Ovary (tissue), 9 donors: ENCODE results near the gene LAMB3. TPM values are rescaled to one million over a fixed set of nuclear protein-coding genes. Genes with fewer than 3 reads are reported as not detected.

Experiments
- DNase-seq, 5 donors: peaks; one replicate each; pipeline ENCODE4 v3.0.0-alpha.2; 2019 to 2020
- H3K27ac ChIP-seq, 2 donors: fragments of 200-600 bp; one replicate each; pipeline versions ENCODE4 v1.5.1 to v1.8.0; 2019 to 2022
- H3K27me3 ChIP-seq: fragments of 200-600 bp; one replicate; pipeline ENCODE4 v1.8.0; 2022
- H3K36me3 ChIP-seq: fragments of 200-600 bp; sonication (generic); one replicate; pipeline ENCODE4 v1.5.1; 2019
- H3K4me1 ChIP-seq: one replicate; pipeline ENCODE4 v1.8.1; 2013; ENCODE audit warnings: mild to moderate bottlenecking, moderate library complexity; ENCODE audit not compliant: insufficient read depth
- H3K4me3 ChIP-seq: fragments of 200-600 bp; sonication (generic); one replicate; pipeline ENCODE4 v1.5.1; 2017
- H3K9me3 ChIP-seq, 2 donors: fragments of 200-600 bp in 1 of 2; sonication (generic) in 1 of 2; one replicate each; pipeline versions ENCODE4 v1.5.1 to v1.8.1; 2013 to 2019; ENCODE audit warnings: mild to moderate bottlenecking in 1 of 2, moderate library complexity in 1 of 2
- CTCF ChIP-seq, 3 donors: fragments of 450-650 bp in 2 of 3; fragments of 200-600 bp in 1 of 3; IDR thresholded peaks; one replicate each; pipeline versions ENCODE4 v1.5.1 to v1.8.0; 2016 to 2022; ENCODE audit warnings: antibody characterized with exemption in 3 of 3, mild to moderate bottlenecking in 1 of 3
- EP300 ChIP-seq: sonication (generic); formaldehyde crosslinking; IDR thresholded peaks from one replicate; pipeline ENCODE4 v1.6.1; 2017; ENCODE audit warnings: antibody characterized with exemption
- POLR2A ChIP-seq: fragments of 450-650 bp; IDR thresholded peaks from one replicate; pipeline ENCODE4 v1.6.1; 2017; ENCODE audit warnings: antibody characterized with exemption, mild to moderate bottlenecking, moderate library complexity
- WGBS, 3 donors: extraction: QIAGEN DNeasy Blood & Tissue Kit in 1 of 3; methylation state at CpG; one replicate each; pipeline versions ENCODE4 v1.1.5 to v1.1.7; 2013 to 2017; 5-methylcytosine and 5-hydroxymethylcytosine counted together
- intact Hi-C, 4 donors: fragments of 100-400 bp; cut with DNase I; formaldehyde crosslinking; loops; one replicate each; pipeline versions ENCODE4 v1.11.0 to v1.15.1; 2022 to 2023
- polyA plus RNA-seq, 2 donors: library from polyadenylated mRNA; stranded (reverse); fragments of 200-250 nt in 1 of 2; fragments of 350-450 nt in 1 of 2; fragmentation: Illumina TruSeq in 1 of 2; extraction: RNeasy Lipid Tissue Mini Kit (QIAGEN cat#74804) in 1 of 2; gene quantifications; one replicate each; pipeline ENCODE4 v1.2.3, GENCODE V29; 2013 to 2014
- total RNA-seq, 7 donors: library from RNA; depleted of rRNA in 2 of 7; stranded (reverse); fragments of >200 nt in 2 of 7; fragmentation: NEBNext Ultra II Directional in 3 of 7; extraction: Animal tissue kit (Norgen Biotek cat#: 25700) in 3 of 7; gene quantifications; one replicate each; pipeline versions ENCODE4 v1.1.0 to v1.2.4, GENCODE V29; 2016 to 2023
- donor health status: DM: no; HTN: no; CAD: no; lungs with moderate emphysema.
- donor health status: DM: no; HTN: no; CAD: no.
- donor health status: Bipolar disorder and iron deficiency.
- donor health status: DM: yes; HTN: yes; CAD: no.
- donor health status: DM: no; HTN: no; CAD: no.
- donor health status: DM: yes; HTN: yes; CAD: no.

LAMB3 gene
- total and polyA plus RNA-seq, 9 donors: 0.54 to 56.9 (median 4.2) TPM

- H3K4me1 ChIP-seq: peaks cover 8% of the 10 kb centered on the region
- H3K4me3 ChIP-seq: no peak overlapping the region
- no peaks in the 10 kb centered on the region for H3K27me3 ChIP-seq
- DNase-seq: peak; percentile 79 to 91 (median 82)
- H3K27ac ChIP-seq: no peak overlapping the region
- intact Hi-C loops: loop anchor here (2.0 to 10.0 kb wide), 9 partner anchors 46 to 116 kb away; partner anchors contain the start of gene CAMK1G (in 1 of the 4)
- no peaks in the 10 kb centered on the region for H3K9me3 ChIP-seq
- WGBS, 3 donors: 0 to 1% (median 1%) methylated on average over 3 of the region's 3 CpGs
- TF ChIP-seq CTCF (IDR thresholded peaks at IDR 0.05) (peak; percentile 82 to 86 (median 84)), EP300 (no peak), POLR2A (no peak)
- H3K36me3 ChIP-seq: no peaks in the 10 kb centered on the region
Observed at GRCh38 chr1:209692745-209693504, 40.7 kb upstream of the LAMB3 start.

- no peak overlapping the region for H3K27ac ChIP-seq
- no peaks in the 10 kb centered on the region for H3K36me3 ChIP-seq
- no peaks in the 10 kb centered on the region for H3K9me3 ChIP-seq
- peaks cover 9% of the 10 kb centered on the region for H3K4me1 ChIP-seq
- TF ChIP-seq EP300 (no peak), CTCF (IDR thresholded peaks at IDR 0.05) (no peak), POLR2A (no peak)
- DNase-seq: no peak
- intact Hi-C loops: loop anchor here (2.0 to 10.0 kb wide), 9 partner anchors 45 to 115 kb away; partner anchors contain the start of gene CAMK1G (in 1 of the 4)
- H3K4me3 ChIP-seq: no peak overlapping the region
- H3K27me3 ChIP-seq: no peaks in the 10 kb centered on the region
- WGBS, 3 donors: 50 to 69% (median 67%) methylated on average over 4 of the region's 4 CpGs
Observed at GRCh38 chr1:209692296-209692695, 40.1 kb upstream of the LAMB3 start.

- TF ChIP-seq EP300 (no peak), POLR2A (no peak), CTCF (IDR thresholded peaks at IDR 0.05) (no peak)
- Histone ChIP-seq H3K36me3 (no peaks in the 10 kb centered on the region), H3K27me3 (no peaks in the 10 kb centered on the region), H3K4me3 (no peak overlapping the region), H3K9me3 (no peaks in the 10 kb centered on the region), H3K27ac (no peak overlapping the region), H3K4me1 (peaks cover 10% of the 10 kb centered on the region)
- no peak for DNase-seq
- 45 to 54% (median 47%) methylated on average over 3 of the region's 3 CpGs for WGBS, 3 donors
- intact Hi-C loops: loop anchor here (5.0 to 10.0 kb wide), 7 partner anchors 44 to 114 kb away; partner anchors contain the start of gene CAMK1G (in 1 of the 4)
Observed at GRCh38 chr1:209691237-209691636, 39.0 kb upstream of the LAMB3 start.

- TF ChIP-seq EP300: no peak
- TF ChIP-seq CTCF (IDR thresholded peaks at IDR 0.05): no peak
- no peak for TF ChIP-seq POLR2A
- Histone ChIP-seq H3K36me3 (no peaks in the 10 kb centered on the region), H3K27ac (no peak overlapping the region), H3K9me3 (no peaks in the 10 kb centered on the region), H3K4me1 (peaks cover 19% of the 10 kb centered on the region), H3K27me3 (no peaks in the 10 kb centered on the region), H3K4me3 (no peak overlapping the region)
- intact Hi-C loops: loop anchor here in 3 of 4 donors (5.0 to 10.0 kb wide), 4 partner anchors 47 to 67 kb away; no protein-coding TSS in a partner anchor
- WGBS, 3 donors: 60 to 69% (median 64%) methylated on average over 4 of the region's 4 CpGs
- no peak for DNase-seq
Observed at GRCh38 chr1:209689477-209689876, 37.3 kb upstream of the LAMB3 start.
